SU-DHL-6 (cell line): ENCODE results near the gene MYLK.

Experiments
- H2AFZ ChIP-seq: fragments of 200-600 bp; sonication (generic); 2 replicates; pipeline ENCODE4 v1.6.1; 2014; ENCODE audit warnings: low read depth, mild to moderate bottlenecking, moderate library complexity, mixed read lengths, antibody characterized with exemption, low read length; ENCODE audit not compliant: severe bottlenecking
- H3F3A ChIP-seq: fragments of 200-600 bp; shearing (Covaris generic); 2 replicates; pipeline ENCODE4 v1.6.0; 2016; ENCODE audit warnings: antibody characterized with exemption, mild to moderate bottlenecking; ENCODE audit not compliant: insufficient read depth
- H3K27ac ChIP-seq: fragments of 200-600 bp; sonication (generic); 2 replicates; pipeline ENCODE4 v1.5.1; 2016; ENCODE audit warnings: low read depth, mild to moderate bottlenecking, low read length, moderate library complexity, mixed read lengths
- H3K27me3 ChIP-seq: fragments of 200-600 bp; sonication (generic), shearing (Covaris generic); 2 replicates; pipeline ENCODE4 v1.6.0; 2014; ENCODE audit warnings: mild to moderate bottlenecking, low read length
- H3K36me3 ChIP-seq: fragments of 200-600 bp; sonication (generic); 2 replicates; pipeline ENCODE4 v1.6.1; 2014; ENCODE audit warnings: mild to moderate bottlenecking, low read length, mixed read lengths
- H3K4me2 ChIP-seq: fragments of 300-600, 200-600 bp; shearing (Covaris generic), sonication (generic); 2 replicates; pipeline ENCODE4 v1.6.0; 2014; ENCODE audit warnings: low read length, low read depth, mild to moderate bottlenecking; ENCODE audit not compliant: poor library complexity, severe bottlenecking
- H3K4me3 ChIP-seq: fragments of 200-600 bp; sonication (generic); 2 replicates; pipeline ENCODE4 v1.5.1; 2014; ENCODE audit warnings: antibody characterized with exemption, low read length, mild to moderate bottlenecking, mixed read lengths; ENCODE audit not compliant: insufficient read depth, poor library complexity, severe bottlenecking
- H3K79me2 ChIP-seq: fragments of 200-600 bp; sonication (generic); 2 replicates; pipeline ENCODE4 v1.6.1; 2014; ENCODE audit warnings: mild to moderate bottlenecking, low read length, moderate library complexity; ENCODE audit not compliant: insufficient read depth
- H3K9ac ChIP-seq: fragments of 200-600 bp; sonication (generic); 2 replicates; pipeline ENCODE4 v1.7.0; 2014; ENCODE audit warnings: mild to moderate bottlenecking, low read length
- H3K9me2 ChIP-seq: fragments of 200-600 bp; sonication (generic); replicated peaks from 2 replicates; pipeline ENCODE4 v1.6.1; 2014; ENCODE audit warnings: low read length; ENCODE audit not compliant: insufficient read depth
- H3K9me3 ChIP-seq: fragments of 200-600 bp; sonication (generic); 2 replicates; pipeline ENCODE4 v1.6.1; 2014; ENCODE audit warnings: low read length, mixed read lengths; ENCODE audit not compliant: insufficient read depth
- H4K20me1 ChIP-seq: fragments of 200-600 bp; sonication (generic); 2 replicates; pipeline ENCODE4 v1.6.1; 2014; ENCODE audit warnings: low read depth, mild to moderate bottlenecking, antibody characterized with exemption, low read length, moderate library complexity, mixed read lengths
- EZH2phosphoT487 ChIP-seq: fragments of 200-600 bp; sonication (generic), shearing (Covaris generic); conservative IDR thresholded peaks from 2 replicates; pipeline ENCODE4 v1.6.1; 2018; ENCODE audit warnings: mild to moderate bottlenecking, antibody characterized with exemption, low read length, moderate library complexity, mixed read lengths
- TF ChIP-seq, protein P1 (sequence below): fragments of 200-600 bp; sonication (generic); IDR thresholded peaks from one replicate; pipeline ENCODE4 v1.5.1; 2017; ENCODE audit warnings: antibody characterized with exemption, mild to moderate bottlenecking, low read length, moderate library complexity; ENCODE audit not compliant: insufficient read depth, poor library complexity, severe bottlenecking

Gene MYLK

DNA sequence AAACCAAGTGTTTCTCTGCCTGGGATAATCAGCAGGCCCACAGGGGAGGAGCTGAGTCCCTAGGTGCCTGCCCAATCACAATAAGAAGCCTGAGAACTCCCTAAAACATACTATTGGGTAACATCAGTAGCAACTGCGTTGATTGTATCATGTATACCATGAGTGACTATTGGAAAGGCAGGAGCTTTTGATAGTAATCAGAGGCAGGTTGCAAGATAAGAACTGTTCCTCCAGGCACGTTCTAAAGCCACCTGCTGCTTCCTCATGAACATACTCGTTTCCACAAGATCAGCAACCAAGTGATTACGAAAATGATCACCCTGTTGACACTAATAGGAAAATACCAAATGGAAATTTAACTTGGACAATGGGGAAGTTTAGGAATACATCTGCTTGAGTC lies 6.7 kb downstream of the MYLK start:
- no peak for TF ChIP-seq EZH2phosphoT487
- TF ChIP-seq, protein P1, sequence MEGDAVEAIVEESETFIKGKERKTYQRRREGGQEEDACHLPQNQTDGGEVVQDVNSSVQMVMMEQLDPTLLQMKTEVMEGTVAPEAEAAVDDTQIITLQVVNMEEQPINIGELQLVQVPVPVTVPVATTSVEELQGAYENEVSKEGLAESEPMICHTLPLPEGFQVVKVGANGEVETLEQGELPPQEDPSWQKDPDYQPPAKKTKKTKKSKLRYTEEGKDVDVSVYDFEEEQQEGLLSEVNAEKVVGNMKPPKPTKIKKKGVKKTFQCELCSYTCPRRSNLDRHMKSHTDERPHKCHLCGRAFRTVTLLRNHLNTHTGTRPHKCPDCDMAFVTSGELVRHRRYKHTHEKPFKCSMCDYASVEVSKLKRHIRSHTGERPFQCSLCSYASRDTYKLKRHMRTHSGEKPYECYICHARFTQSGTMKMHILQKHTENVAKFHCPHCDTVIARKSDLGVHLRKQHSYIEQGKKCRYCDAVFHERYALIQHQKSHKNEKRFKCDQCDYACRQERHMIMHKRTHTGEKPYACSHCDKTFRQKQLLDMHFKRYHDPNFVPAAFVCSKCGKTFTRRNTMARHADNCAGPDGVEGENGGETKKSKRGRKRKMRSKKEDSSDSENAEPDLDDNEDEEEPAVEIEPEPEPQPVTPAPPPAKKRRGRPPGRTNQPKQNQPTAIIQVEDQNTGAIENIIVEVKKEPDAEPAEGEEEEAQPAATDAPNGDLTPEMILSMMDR: no peak
- Histone ChIP-seq H3K9me2 (no peaks in the 10 kb centered on the region), H3K9ac (no peak overlapping the region), H3F3A (no peaks in the 10 kb centered on the region), H3K9me3 (no peaks in the 10 kb centered on the region), H3K36me3 (no peaks in the 10 kb centered on the region), H2AFZ (no peak overlapping the region), H3K4me2 (no peak overlapping the region), H3K27ac (no peak overlapping the region), H3K79me2 (no peaks in the 10 kb centered on the region), H3K27me3 (no peaks in the 10 kb centered on the region), H3K4me3 (no peak overlapping the region), H4K20me1 (no peaks in the 10 kb centered on the region)

DNA sequence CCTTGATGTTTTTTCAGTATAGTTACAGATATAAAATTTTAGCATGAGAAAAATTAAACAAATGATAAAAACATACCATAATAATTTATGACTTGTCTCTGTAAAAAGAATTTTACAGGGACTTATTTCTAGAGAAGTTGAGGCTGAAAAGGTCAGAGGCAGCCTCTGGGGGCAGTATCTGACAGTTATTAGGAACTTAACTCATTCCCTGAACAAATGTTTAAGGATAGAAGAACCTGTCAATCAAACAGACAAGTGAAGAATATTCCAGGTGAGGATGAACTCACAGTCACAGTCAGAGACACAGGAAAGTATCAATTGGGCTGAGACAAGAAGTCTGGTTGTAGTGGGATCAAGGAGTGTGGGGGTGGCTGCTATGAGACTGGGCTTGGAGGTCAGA lies 7.3 kb downstream of the MYLK start:
- Histone ChIP-seq H3K4me2 (no peak overlapping the region), H3F3A (no peaks in the 10 kb centered on the region)

DNA sequence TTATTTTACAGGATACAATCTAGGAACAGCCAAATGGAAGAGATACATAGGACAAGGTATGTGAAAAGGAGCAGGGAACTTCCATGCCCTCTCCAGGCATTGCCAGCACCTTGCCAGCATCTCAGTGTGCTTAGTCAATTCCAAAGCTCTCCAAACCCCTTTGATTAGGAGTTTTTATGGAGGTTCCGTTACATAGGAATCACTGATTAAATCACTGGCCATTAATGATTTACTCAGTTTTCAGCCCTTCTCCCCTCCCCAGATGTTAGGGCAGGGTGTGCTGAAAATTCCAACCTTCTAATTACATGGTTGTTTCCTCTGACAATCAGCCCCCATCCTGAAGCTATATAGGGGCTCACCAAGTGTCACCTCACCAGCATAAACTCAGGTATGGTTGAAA lies 11.5 kb downstream of the MYLK start:
- no peaks in the 10 kb centered on the region for H3K9me3 ChIP-seq
- H3K9ac ChIP-seq: no peak overlapping the region
- no peaks in the 10 kb centered on the region for H3K79me2 ChIP-seq
- no peaks in the 10 kb centered on the region for H3K27me3 ChIP-seq
- no peaks in the 10 kb centered on the region for H4K20me1 ChIP-seq
- no peak overlapping the region for H2AFZ ChIP-seq
- no peak overlapping the region for H3K4me2 ChIP-seq
- no peak overlapping the region for H3K4me3 ChIP-seq
- H3K9me2 ChIP-seq: no peaks in the 10 kb centered on the region
- TF ChIP-seq EZH2phosphoT487: no peak
- TF ChIP-seq, protein P1: no peak
- H3K36me3 ChIP-seq: no peaks in the 10 kb centered on the region
- no peak overlapping the region for H3K27ac ChIP-seq
- H3F3A ChIP-seq: no peaks in the 10 kb centered on the region

More for the DNA sequence above, 7.3 kb downstream of the MYLK start:
- TF ChIP-seq EZH2phosphoT487: no peak
- TF ChIP-seq, protein P1: no peak
- Histone ChIP-seq H3K27ac (no peak overlapping the region), H3K79me2 (no peaks in the 10 kb centered on the region), H2AFZ (no peak overlapping the region), H4K20me1 (no peaks in the 10 kb centered on the region), H3K9me3 (no peaks in the 10 kb centered on the region), H3K4me3 (no peak overlapping the region), H3K27me3 (no peaks in the 10 kb centered on the region), H3K36me3 (no peaks in the 10 kb centered on the region), H3K9me2 (no peaks in the 10 kb centered on the region), H3K9ac (no peak overlapping the region)

DNA sequence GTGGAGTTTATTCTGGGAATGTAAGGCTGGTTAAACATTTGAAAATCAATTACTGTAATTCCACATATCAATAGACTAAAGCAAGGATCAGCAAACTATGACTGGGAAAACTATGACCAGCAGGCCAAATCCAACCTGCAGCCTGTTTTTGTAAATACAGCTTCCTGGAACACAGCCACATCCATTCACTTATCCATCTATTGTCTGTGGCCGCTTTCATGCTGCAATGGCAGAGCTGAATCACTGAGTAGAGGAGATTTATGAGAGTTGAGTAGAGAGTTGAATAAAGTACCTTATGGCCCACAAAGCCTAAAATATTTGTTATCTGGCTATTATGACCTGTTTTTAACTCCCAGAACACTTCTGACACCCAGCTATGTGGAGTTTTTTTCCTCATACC lies 12.2 kb downstream of the MYLK start:
- no peak overlapping the region for H3K4me3 ChIP-seq
- no peaks in the 10 kb centered on the region for H3K27me3 ChIP-seq
- H3K9me2 ChIP-seq: no peaks in the 10 kb centered on the region
- TF ChIP-seq, protein P1: no peak
- no peak for TF ChIP-seq EZH2phosphoT487
- no peak overlapping the region for H3K27ac ChIP-seq
- H4K20me1 ChIP-seq: no peaks in the 10 kb centered on the region
- no peak overlapping the region for H2AFZ ChIP-seq
- H3F3A ChIP-seq: no peaks in the 10 kb centered on the region
- no peak overlapping the region for H3K4me2 ChIP-seq
- H3K36me3 ChIP-seq: no peaks in the 10 kb centered on the region
- H3K79me2 ChIP-seq: no peaks in the 10 kb centered on the region
- H3K9me3 ChIP-seq: no peaks in the 10 kb centered on the region
- H3K9ac ChIP-seq: no peak overlapping the region
